Kidney epithelial cell (primary cell): ENCODE data around the gene USP34. TPM values are rescaled to one million over a fixed set of nuclear protein-coding genes. Genes with fewer than 3 reads are reported as not detected.

Experiments used
- DNase-seq: peaks from one replicate; pipeline ENCODE4 v3.0.0-alpha.2; 2010; ENCODE audit warnings: low read depth
- H3K27me3 ChIP-seq: 2 replicates; pipeline ENCODE4 v1.6.0; 2011; ENCODE audit warnings: low read length; ENCODE audit not compliant: control insufficient read depth, insufficient read depth
- H3K36me3 ChIP-seq: 2 replicates; pipeline ENCODE4 v1.5.1; 2011; ENCODE audit warnings: low read length; ENCODE audit not compliant: control insufficient read depth, insufficient read depth
- H3K4me3 ChIP-seq: 2 replicates; pipeline ENCODE4 v1.5.1; 2011; ENCODE audit warnings: low read depth, mild to moderate bottlenecking, control low read depth, low read length
- total RNA-seq: library from RNA; depleted of rRNA; stranded (reverse); fragments of >200 nt; gene quantifications from 2 replicates; pipeline ENCODE4 v1.2.3, GENCODE V29; 2015
- TF ChIP-seq, protein P1 (sequence below): IDR thresholded peaks from 2 replicates; pipeline ENCODE4 v1.5.1; 2011; ENCODE audit warnings: mild to moderate bottlenecking, moderate library complexity, low read length, control low read depth, inconsistent platforms; ENCODE audit not compliant: insufficient read depth, poor library complexity, severe bottlenecking

The USP34 gene
- total RNA-seq, 1 donor from 2014 or later, result 90.0 TPM

GRCh38 chr2:61363580-61363979, 107.3 kb downstream of the USP34 start:
- Histone ChIP-seq H3K4me3 (no peak overlapping the region), H3K27me3 (no peaks in the 10 kb centered on the region), H3K36me3 (no peaks in the 10 kb centered on the region)
- DNase-seq, result no peak
- TF ChIP-seq, protein P1, sequence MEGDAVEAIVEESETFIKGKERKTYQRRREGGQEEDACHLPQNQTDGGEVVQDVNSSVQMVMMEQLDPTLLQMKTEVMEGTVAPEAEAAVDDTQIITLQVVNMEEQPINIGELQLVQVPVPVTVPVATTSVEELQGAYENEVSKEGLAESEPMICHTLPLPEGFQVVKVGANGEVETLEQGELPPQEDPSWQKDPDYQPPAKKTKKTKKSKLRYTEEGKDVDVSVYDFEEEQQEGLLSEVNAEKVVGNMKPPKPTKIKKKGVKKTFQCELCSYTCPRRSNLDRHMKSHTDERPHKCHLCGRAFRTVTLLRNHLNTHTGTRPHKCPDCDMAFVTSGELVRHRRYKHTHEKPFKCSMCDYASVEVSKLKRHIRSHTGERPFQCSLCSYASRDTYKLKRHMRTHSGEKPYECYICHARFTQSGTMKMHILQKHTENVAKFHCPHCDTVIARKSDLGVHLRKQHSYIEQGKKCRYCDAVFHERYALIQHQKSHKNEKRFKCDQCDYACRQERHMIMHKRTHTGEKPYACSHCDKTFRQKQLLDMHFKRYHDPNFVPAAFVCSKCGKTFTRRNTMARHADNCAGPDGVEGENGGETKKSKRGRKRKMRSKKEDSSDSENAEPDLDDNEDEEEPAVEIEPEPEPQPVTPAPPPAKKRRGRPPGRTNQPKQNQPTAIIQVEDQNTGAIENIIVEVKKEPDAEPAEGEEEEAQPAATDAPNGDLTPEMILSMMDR, result no peak

- Histone ChIP-seq H3K4me3 (no peak overlapping the region), H3K36me3 (no peaks in the 10 kb centered on the region), H3K27me3 (no peaks in the 10 kb centered on the region)
- TF ChIP-seq, protein P1, result no peak
- DNase-seq, result no peak
Observed at GRCh38 chr2:61362873-61363272, 108.0 kb downstream of the USP34 start.

GRCh38 chr2:61361068-61361467, 109.8 kb downstream of the USP34 start:
- Histone ChIP-seq H3K36me3 (peaks cover 1% of the 10 kb centered on the region), H3K4me3 (no peak overlapping the region), H3K27me3 (no peaks in the 10 kb centered on the region)
- DNase-seq, result no peak
- TF ChIP-seq, protein P1, result no peak

GRCh38 chr2:61359058-61359457, 111.8 kb downstream of the USP34 start:
- peaks cover 1% of the 10 kb centered on the region for H3K36me3 ChIP-seq
- TF ChIP-seq, protein P1, result no peak
- H3K4me3 ChIP-seq, result no peak overlapping the region
- no peaks in the 10 kb centered on the region for H3K27me3 ChIP-seq
- no peak for DNase-seq

- peaks cover 1% of the 10 kb centered on the region for H3K36me3 ChIP-seq
- no peak overlapping the region for H3K4me3 ChIP-seq
- no peaks in the 10 kb centered on the region for H3K27me3 ChIP-seq
- TF ChIP-seq, protein P1, result no peak
- no peak for DNase-seq
Observed at GRCh38 chr2:61357681-61358080, 113.2 kb downstream of the USP34 start.

DNA sequence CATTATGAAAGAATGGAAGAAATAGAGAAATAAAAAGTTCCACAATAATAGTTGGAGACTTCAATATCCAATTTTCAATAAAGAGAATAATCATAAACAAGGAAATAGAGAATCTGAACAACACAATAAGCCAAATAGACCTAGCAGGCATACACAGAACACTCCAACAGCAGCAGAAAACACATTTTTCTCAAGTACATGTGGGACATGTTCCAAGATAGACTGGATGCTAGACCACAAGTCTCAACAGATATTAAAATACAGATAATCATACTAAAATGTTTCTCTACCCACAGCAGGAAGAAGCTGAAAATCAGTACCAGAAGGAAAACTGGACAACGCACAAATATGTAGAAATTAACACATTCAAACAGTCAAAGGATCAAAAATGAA, 113.9 kb downstream of the USP34 start:
- TF ChIP-seq, protein P1, result no peak
- H3K27me3 ChIP-seq, result no peaks in the 10 kb centered on the region
- no peak for DNase-seq
- H3K36me3 ChIP-seq, result peaks cover 1% of the 10 kb centered on the region
- H3K4me3 ChIP-seq, result no peak overlapping the region
